Sigmoid colon (tissue), 4 donors: ENCODE data around the gene ELFN1.

Experiments used
- CTCF ChIP-seq, 4 experiments: fragments of 450-650 bp in 3 of 4; fragments of 200-600 bp in 1 of 4; IDR thresholded peaks; one replicate each; pipeline ENCODE4 v1.5.1; 2016 to 2019; ENCODE audit warnings: antibody characterized with exemption in 4 of 4, mild to moderate bottlenecking in 3 of 4, moderate library complexity in 2 of 4
- EP300 ChIP-seq, 4 donors: sonication (generic); formaldehyde crosslinking; IDR thresholded peaks; one replicate each; pipeline ENCODE4 v1.6.1; 2017; ENCODE audit warnings: antibody characterized with exemption in 4 of 4
- POLR2A ChIP-seq, 2 donors: fragments of 450-650 bp; IDR thresholded peaks; one replicate each; pipeline ENCODE4 v1.6.1; 2016; ENCODE audit warnings: antibody characterized with exemption in 2 of 2, mild to moderate bottlenecking in 2 of 2, moderate library complexity in 2 of 2
- POLR2AphosphoS5 ChIP-seq, 4 donors: sonication (generic); formaldehyde crosslinking; IDR thresholded peaks; one replicate each; pipeline ENCODE4 v1.6.1; 2017; ENCODE audit warnings: antibody characterized with exemption in 4 of 4

GRCh38 chr7:1732645-1733044 lies 62.6 kb downstream of the ELFN1 start:
- TF ChIP-seq CTCF (IDR thresholded peaks at IDR 0.05) = no peak
- TF ChIP-seq POLR2A (IDR thresholded peaks at IDR 0.05) = no peak
- no peak for TF ChIP-seq POLR2AphosphoS5 (IDR thresholded peaks at IDR 0.05)
- TF ChIP-seq EP300 (IDR thresholded peaks at IDR 0.05) = no peak
